Endothelial cell of umbilical vein (primary cell): ENCODE measurements around the gene PTX3. TPM values are rescaled to one million over a fixed set of nuclear protein-coding genes. Genes with fewer than 3 reads are reported as not detected.

Source experiments
- BruUV-seq: library from RNA; stranded (reverse); fragments of 400-500 nt; replicated peaks from 2 replicates; lab custom pipeline; 2021; lab: Mats Ljungman, UMichigan
- CTCF ChIA-PET: fragments of 300-600, 350-600 bp; sonication (Branson Sonifier 250); formaldehyde crosslinking; loops from one replicate; lab custom pipeline; 2021; ENCODE audit warnings: antibody characterized with exemption, inconsistent platforms; lab: Charles Lee
- POLR2A ChIA-PET: fragments of 300-600, 350-600 bp; sonication (Branson Sonifier 250); formaldehyde crosslinking; loops from one replicate; lab custom pipeline; 2021; ENCODE audit warnings: antibody characterized with exemption, inconsistent platforms; lab: Charles Lee
- DNase-seq: peaks from one replicate; pipeline ENCODE4 v3.0.0-alpha.2; 2011; ENCODE audit warnings: low read depth, low spot score
- FAIRE-seq: peaks from 2 replicates; lab custom pipeline; 2011; peaks lifted over from hg19 to GRCh38; lab: Jason Lieb, UNC
- H2AFZ ChIP-seq: 2 replicates; pipeline ENCODE4 v1.6.0; 2012; ENCODE audit warnings: low read depth, low read length, control low read depth, inconsistent platforms
- H3K27ac ChIP-seq: 2 replicates; pipeline ENCODE4 v1.5.1; 2011; ENCODE audit warnings: low read depth, mild to moderate bottlenecking, control low read depth, low read length, moderate library complexity; ENCODE audit not compliant: insufficient read depth
- H3K27me3 ChIP-seq, 2 experiments: 2 replicates each; pipeline versions ENCODE4 v1.6.0 to v1.6.1; 2011; ENCODE audit warnings: low read length in 2 of 2, mixed read lengths in 1 of 2; ENCODE audit not compliant: control insufficient read depth in 2 of 2, insufficient read depth in 2 of 2
- H3K36me3 ChIP-seq, 2 experiments: 2 replicates in 1 of 2; 3 replicates in 1 of 2; pipeline ENCODE4 v1.5.1; 2011; ENCODE audit warnings: low read length in 2 of 2, mild to moderate bottlenecking in 1 of 2, moderate library complexity in 1 of 2; ENCODE audit not compliant: control insufficient read depth in 2 of 2, insufficient read depth in 2 of 2; ENCODE audit errors: extremely low read depth in 1 of 2
- H3K4me1 ChIP-seq: 3 replicates; pipeline ENCODE4 v1.5.1; 2011; ENCODE audit warnings: mild to moderate bottlenecking, low read length; ENCODE audit not compliant: control insufficient read depth, insufficient read depth; ENCODE audit errors: extremely low read depth
- H3K4me2 ChIP-seq: 2 replicates; pipeline ENCODE4 v1.6.1; 2011; ENCODE audit warnings: low read length, control low read depth, mixed read lengths; ENCODE audit not compliant: insufficient read depth
- H3K4me3 ChIP-seq, 3 experiments: fragments of 200-600 bp in 1 of 3; sonication (generic), shearing (Covaris generic) in 1 of 3; replicated peaks in 1 of 3; 2 replicates each; pipeline ENCODE4 v1.5.1; 2011 to 2016; ENCODE audit warnings: control low read depth in 3 of 3, low read length in 3 of 3, mild to moderate bottlenecking in 2 of 3, inconsistent platforms in 1 of 3, low read depth in 1 of 3, moderate library complexity in 1 of 3; ENCODE audit not compliant: insufficient read depth in 1 of 3
- H3K79me2 ChIP-seq: 2 replicates; pipeline ENCODE4 v1.6.0; 2012; ENCODE audit warnings: low read length, inconsistent platforms; ENCODE audit not compliant: control insufficient read depth, insufficient read depth
- H3K9ac ChIP-seq: replicated peaks from 2 replicates; pipeline ENCODE3; 2011; ENCODE audit warnings: low read length, control low read depth; ENCODE audit not compliant: insufficient read depth; ENCODE audit errors: extremely low read depth
- H3K9me1 ChIP-seq: replicated peaks from 3 replicates; pipeline ENCODE4 v1.6.0; 2011; ENCODE audit warnings: mild to moderate bottlenecking, low read length; ENCODE audit not compliant: control insufficient read depth, insufficient read depth; ENCODE audit errors: extremely low read depth
- H3K9me3 ChIP-seq: replicated peaks from 2 replicates; pipeline ENCODE4 v1.5.1; 2012; ENCODE audit warnings: low read length, inconsistent platforms; ENCODE audit not compliant: control insufficient read depth, insufficient read depth
- H4K20me1 ChIP-seq: replicated peaks from 2 replicates; pipeline ENCODE3; 2011; ENCODE audit warnings: mild to moderate bottlenecking, low read length; ENCODE audit not compliant: control insufficient read depth, insufficient read depth; ENCODE audit errors: extremely low read depth
- EZH2 ChIP-seq: IDR thresholded peaks from 2 replicates; pipeline ENCODE4 v1.6.1; 2012; ENCODE audit warnings: borderline replicate concordance, low read depth, mild to moderate bottlenecking, moderate library complexity, low read length, inconsistent platforms; ENCODE audit not compliant: severe bottlenecking
- FOS ChIP-seq: IDR thresholded peaks from 2 replicates; pipeline ENCODE4 v1.6.1; 2011; ENCODE audit warnings: mild to moderate bottlenecking, low read length, moderate library complexity, borderline replicate concordance; ENCODE audit not compliant: insufficient read depth
- GATA2 ChIP-seq: IDR thresholded peaks from 2 replicates; pipeline ENCODE4 v1.7.0; 2011; ENCODE audit warnings: low read depth, mild to moderate bottlenecking, moderate library complexity, mixed read lengths, low read length; ENCODE audit not compliant: insufficient read length, insufficient read depth
- JUN ChIP-seq: IDR thresholded peaks from 2 replicates; pipeline ENCODE4 v1.6.1; 2011; ENCODE audit warnings: borderline replicate concordance, low read depth; ENCODE audit not compliant: insufficient read length, insufficient read depth
- MYC ChIP-seq: IDR thresholded peaks from one replicate; pipeline ENCODE4 v1.6.1; 2011; ENCODE audit warnings: mild to moderate bottlenecking, low read depth, low read length
- POLR2A ChIP-seq: IDR thresholded peaks from 2 replicates; pipeline ENCODE4 v1.6.1; 2012; ENCODE audit warnings: low read depth, mild to moderate bottlenecking, control low read depth, low read length
- POLR2AphosphoS5 ChIP-seq: IDR thresholded peaks from 2 replicates; pipeline ENCODE4 v1.6.1; 2012; ENCODE audit warnings: low read depth, mild to moderate bottlenecking, control low read depth, low read length, moderate library complexity; ENCODE audit not compliant: insufficient read depth
- dilution Hi-C: fragments of 300-500 bp; cut with MboI; formaldehyde crosslinking; loops from one replicate; pipeline ENCODE4 v1.15.0; 2019; ENCODE audit warnings: low sequenced_read_pairs; ENCODE audit not compliant: extremely low pct_ligation_motif_present
- intact Hi-C: fragments of 100-400 bp; cut with micrococcal nuclease; formaldehyde crosslinking; loops from one replicate; pipeline ENCODE4 v1.10.0; 2022
- polyA plus RNA-seq, 4 experiments: library from polyadenylated mRNA; depleted of rRNA in 3 of 4; stranded (reverse) in 3 of 4; unstranded in 1 of 4; fragments of >200 nt; gene quantifications; 2 replicates each; pipeline versions ENCODE4 v1.2.1 to v1.2.3, GENCODE V29; 2011 to 2012; ENCODE audit warnings: missing spikeins in 1 of 4
- total RNA-seq: library from RNA; stranded (reverse); gene quantifications from 2 replicates; pipeline ENCODE4 v1.2.3, GENCODE V29; 2021
- TF ChIP-seq, protein P1 (sequence below): IDR thresholded peaks from 2 replicates; pipeline ENCODE4 v1.6.1; 2011; ENCODE audit not compliant: insufficient read depth, insufficient read length
- TF ChIP-seq, protein P2 (sequence below), 2 donors: IDR thresholded peaks; 1 replicate in 1 of 2; 2 replicates in 1 of 2; pipeline ENCODE4 v1.5.1; 2011; ENCODE audit warnings: low read length in 2 of 2, mild to moderate bottlenecking in 2 of 2, moderate library complexity in 2 of 2, control low read depth in 1 of 2, inconsistent platforms in 1 of 2, low read depth in 1 of 2; ENCODE audit not compliant: insufficient read depth in 1 of 2; ENCODE audit errors: extremely low read depth in 1 of 2

The PTX3 gene
- total and polyA plus RNA-seq, 2 donors (not counting 3 experiments of a cell fraction or from before 2014, with no cell fraction given), result 122 to 172 TPM

DNA sequence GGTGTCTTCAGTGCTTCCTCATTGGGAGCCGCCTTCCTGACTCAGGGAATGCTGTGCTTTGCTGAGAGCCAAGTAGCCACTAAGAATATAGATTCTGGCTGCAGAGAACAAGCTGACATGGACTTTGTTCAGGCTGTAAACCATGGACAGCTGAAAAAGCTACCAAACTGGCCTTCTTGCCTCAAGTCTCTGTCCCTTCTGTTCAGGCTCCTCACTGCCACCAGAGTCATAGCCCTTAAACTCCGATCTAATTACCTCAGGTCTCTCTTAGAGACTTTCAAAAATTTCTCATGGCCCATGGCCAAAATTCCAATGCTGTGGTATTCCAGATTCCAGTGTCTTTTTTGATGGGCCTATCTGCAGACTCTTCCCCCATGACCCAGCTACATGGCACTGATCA lies 19.4 kb upstream of the PTX3 start:
- dilution Hi-C loops (no loop called here), intact Hi-C loops (loop anchor here (1.0 kb wide), 1 partner anchor 57 kb away; no protein-coding TSS in a partner anchor)
- H3K27ac ChIP-seq, result peak overlapping the region; percentile 95
- H3K4me2 ChIP-seq, result peak overlapping the region; percentile 93
- no peaks in the 10 kb centered on the region for H3K9me3 ChIP-seq
- peaks cover 6 to 11% of the 10 kb centered on the region in 2 experiments for H3K36me3 ChIP-seq
- TF ChIP-seq, protein P1, sequence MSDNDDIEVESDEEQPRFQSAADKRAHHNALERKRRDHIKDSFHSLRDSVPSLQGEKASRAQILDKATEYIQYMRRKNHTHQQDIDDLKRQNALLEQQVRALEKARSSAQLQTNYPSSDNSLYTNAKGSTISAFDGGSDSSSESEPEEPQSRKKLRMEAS, result no peak
- peak; percentile 9 for TF ChIP-seq FOS
- no TSS peak for BruUV-seq
- DNase-seq, result peak; percentile 50
- FAIRE-seq, result peak; percentile 31
- peak overlapping the region; percentile 57 for H3K9ac ChIP-seq
- H3K4me3 ChIP-seq, result peak overlapping the region in 1 of 3 experiments; percentile 27
- H3K9me1 ChIP-seq, result no peaks in the 10 kb centered on the region
- no peak overlapping the region for H2AFZ ChIP-seq
- H3K27me3 ChIP-seq, result no peaks in the 10 kb centered on the region
- POLR2A ChIA-PET, result interaction anchor here (1.5 kb wide), 1 partner anchor 257 kb away, joined by 3 read pairs; no protein-coding TSS in a partner anchor
- H3K79me2 ChIP-seq, result peaks cover 36% of the 10 kb centered on the region
- H3K4me1 ChIP-seq, result peaks cover 43% of the 10 kb centered on the region
- no peaks in the 10 kb centered on the region for H4K20me1 ChIP-seq
- CTCF ChIA-PET, result interaction anchor here (0.8 to 1.9 kb wide), 6 partner anchors 11 to 213 kb away, joined by 3 to 7 read pairs (median 4); partner anchors contain the start of gene PTX3

DNA sequence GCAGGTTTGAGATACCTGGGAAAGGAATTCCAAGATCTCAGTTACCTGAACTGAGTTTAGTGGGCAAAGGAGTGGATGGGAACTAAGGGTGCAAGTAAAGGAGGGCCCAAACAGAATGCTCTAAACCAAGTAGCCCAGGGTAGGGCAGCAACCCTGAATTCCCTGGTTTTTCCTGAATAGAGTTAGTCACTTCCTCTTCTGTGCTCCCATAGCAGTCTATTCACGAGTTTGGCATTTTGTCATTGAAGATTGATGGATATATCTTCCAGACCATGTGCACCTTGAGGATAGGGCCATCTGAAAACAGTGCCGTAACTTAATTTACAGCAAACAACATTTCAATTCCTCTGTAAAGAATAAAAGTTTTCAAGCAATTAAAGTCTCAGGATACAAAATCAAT lies 18.5 kb upstream of the PTX3 start:
- POLR2A ChIA-PET, result interaction anchor here (1.5 kb wide), 1 partner anchor 257 kb away, joined by 3 read pairs; no protein-coding TSS in a partner anchor
- BruUV-seq, result no TSS peak
- no peak overlapping the region for H3K4me3 ChIP-seq
- H3K27ac ChIP-seq, result peak overlapping the region; percentile 95
- FAIRE-seq, result peak; percentile 88
- H4K20me1 ChIP-seq, result no peaks in the 10 kb centered on the region
- H3K36me3 ChIP-seq, result peaks cover 3 to 6% of the 10 kb centered on the region in 2 experiments
- H3K79me2 ChIP-seq, result peaks cover 36% of the 10 kb centered on the region
- H2AFZ ChIP-seq, result no peak overlapping the region
- dilution Hi-C loops, result no loop called here
- intact Hi-C loops, result loop anchor here (1.0 kb wide), 2 partner anchors 18 to 136 kb away; partner anchors contain the start of gene PTX3
- TF ChIP-seq GATA2, result peak; percentile 43
- TF ChIP-seq MYC, result no peak
- TF ChIP-seq, protein P2, sequence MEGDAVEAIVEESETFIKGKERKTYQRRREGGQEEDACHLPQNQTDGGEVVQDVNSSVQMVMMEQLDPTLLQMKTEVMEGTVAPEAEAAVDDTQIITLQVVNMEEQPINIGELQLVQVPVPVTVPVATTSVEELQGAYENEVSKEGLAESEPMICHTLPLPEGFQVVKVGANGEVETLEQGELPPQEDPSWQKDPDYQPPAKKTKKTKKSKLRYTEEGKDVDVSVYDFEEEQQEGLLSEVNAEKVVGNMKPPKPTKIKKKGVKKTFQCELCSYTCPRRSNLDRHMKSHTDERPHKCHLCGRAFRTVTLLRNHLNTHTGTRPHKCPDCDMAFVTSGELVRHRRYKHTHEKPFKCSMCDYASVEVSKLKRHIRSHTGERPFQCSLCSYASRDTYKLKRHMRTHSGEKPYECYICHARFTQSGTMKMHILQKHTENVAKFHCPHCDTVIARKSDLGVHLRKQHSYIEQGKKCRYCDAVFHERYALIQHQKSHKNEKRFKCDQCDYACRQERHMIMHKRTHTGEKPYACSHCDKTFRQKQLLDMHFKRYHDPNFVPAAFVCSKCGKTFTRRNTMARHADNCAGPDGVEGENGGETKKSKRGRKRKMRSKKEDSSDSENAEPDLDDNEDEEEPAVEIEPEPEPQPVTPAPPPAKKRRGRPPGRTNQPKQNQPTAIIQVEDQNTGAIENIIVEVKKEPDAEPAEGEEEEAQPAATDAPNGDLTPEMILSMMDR (IDR thresholded peaks at IDR 0.05; ENCODE audit: extremely low read depth in 1 of 2, insufficient read depth in 1 of 2, low read depth in 1 of 2, low read length in 2 of 2), result no peak
- peak; percentile 89 for TF ChIP-seq FOS
- peak; percentile 87 for TF ChIP-seq JUN
- no peak for TF ChIP-seq EZH2
- TF ChIP-seq, protein P1, result peak; percentile 33
- peak; percentile 44 for TF ChIP-seq POLR2A
- TF ChIP-seq POLR2AphosphoS5, result peak; percentile 67
- peak; percentile 81 for DNase-seq
- CTCF ChIA-PET, result interaction anchor here (1.1 to 1.9 kb wide), 5 partner anchors 12 to 214 kb away, joined by 3 to 7 read pairs (median 4); no protein-coding TSS in a partner anchor
- H3K4me2 ChIP-seq, result peak overlapping the region; percentile 93
- peaks cover 43% of the 10 kb centered on the region for H3K4me1 ChIP-seq
- H3K9me1 ChIP-seq, result no peaks in the 10 kb centered on the region
- no peaks in the 10 kb centered on the region for H3K27me3 ChIP-seq
- H3K9me3 ChIP-seq, result no peaks in the 10 kb centered on the region
- H3K9ac ChIP-seq, result peak overlapping the region; percentile 57
